ENCODE data around the gene LRRN2. TPM values are rescaled to one million over a fixed set of nuclear protein-coding genes. Genes with fewer than 3 reads are reported as not detected.

LRRN2 gene
- total RNA-seq, 4 donors from 2014 or later: 4.0 to 19.6 (median 7.0) TPM

GRCh38 chr1:204580862-204581261 is 104.7 kb downstream of the LRRN2 start:
- ATAC-seq: no peak
- no peaks in the 10 kb centered on the region for H3K9me3 ChIP-seq
- no peak overlapping the region for H3K27ac ChIP-seq
- H3K36me3 ChIP-seq: no peaks in the 10 kb centered on the region
- H3K27me3 ChIP-seq: no peaks in the 10 kb centered on the region
- H3K4me1 ChIP-seq: peaks cover 0 to 15% (median 0%) of the 10 kb centered on the region in 3 donors
- WGBS, 2 donors (ENCODE audit: low coverage in 1 of 2): 84 to 85% methylated on average over 2 of the region's 2 CpGs
- H3K4me3 ChIP-seq: no peak overlapping the region
- TF ChIP-seq POLR2AphosphoS5 (IDR thresholded peaks at IDR 0.05) (no peak), POLR2A (IDR thresholded peaks at IDR 0.05) (no peak), EP300 (IDR thresholded peaks at IDR 0.05) (no peak)
- TF ChIP-seq, protein P1, sequence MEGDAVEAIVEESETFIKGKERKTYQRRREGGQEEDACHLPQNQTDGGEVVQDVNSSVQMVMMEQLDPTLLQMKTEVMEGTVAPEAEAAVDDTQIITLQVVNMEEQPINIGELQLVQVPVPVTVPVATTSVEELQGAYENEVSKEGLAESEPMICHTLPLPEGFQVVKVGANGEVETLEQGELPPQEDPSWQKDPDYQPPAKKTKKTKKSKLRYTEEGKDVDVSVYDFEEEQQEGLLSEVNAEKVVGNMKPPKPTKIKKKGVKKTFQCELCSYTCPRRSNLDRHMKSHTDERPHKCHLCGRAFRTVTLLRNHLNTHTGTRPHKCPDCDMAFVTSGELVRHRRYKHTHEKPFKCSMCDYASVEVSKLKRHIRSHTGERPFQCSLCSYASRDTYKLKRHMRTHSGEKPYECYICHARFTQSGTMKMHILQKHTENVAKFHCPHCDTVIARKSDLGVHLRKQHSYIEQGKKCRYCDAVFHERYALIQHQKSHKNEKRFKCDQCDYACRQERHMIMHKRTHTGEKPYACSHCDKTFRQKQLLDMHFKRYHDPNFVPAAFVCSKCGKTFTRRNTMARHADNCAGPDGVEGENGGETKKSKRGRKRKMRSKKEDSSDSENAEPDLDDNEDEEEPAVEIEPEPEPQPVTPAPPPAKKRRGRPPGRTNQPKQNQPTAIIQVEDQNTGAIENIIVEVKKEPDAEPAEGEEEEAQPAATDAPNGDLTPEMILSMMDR (IDR thresholded peaks at IDR 0.05): no peak

GRCh38 chr1:204579681-204580080 is 105.9 kb downstream of the LRRN2 start:
- no peak for ATAC-seq
- 75% methylated on average over 6 of the region's 6 CpGs; no CpG with 5 or more reads in 1 of the 2 donors for WGBS, 2 donors (ENCODE audit: low coverage in 1 of 2)
- no peaks in the 10 kb centered on the region for H3K9me3 ChIP-seq
- TF ChIP-seq POLR2A (IDR thresholded peaks at IDR 0.05) (no peak), POLR2AphosphoS5 (IDR thresholded peaks at IDR 0.05) (no peak), EP300 (IDR thresholded peaks at IDR 0.05) (no peak)
- TF ChIP-seq, protein P1 (IDR thresholded peaks at IDR 0.05): no peak
- H3K27ac ChIP-seq: no peak overlapping the region
- no peaks in the 10 kb centered on the region for H3K36me3 ChIP-seq
- peak overlapping the region in 1 of 2 donors; percentile 40 for H3K4me3 ChIP-seq
- peaks cover 0 to 21% (median 2%) of the 10 kb centered on the region in 3 donors for H3K4me1 ChIP-seq
- no peaks in the 10 kb centered on the region for H3K27me3 ChIP-seq

DNA sequence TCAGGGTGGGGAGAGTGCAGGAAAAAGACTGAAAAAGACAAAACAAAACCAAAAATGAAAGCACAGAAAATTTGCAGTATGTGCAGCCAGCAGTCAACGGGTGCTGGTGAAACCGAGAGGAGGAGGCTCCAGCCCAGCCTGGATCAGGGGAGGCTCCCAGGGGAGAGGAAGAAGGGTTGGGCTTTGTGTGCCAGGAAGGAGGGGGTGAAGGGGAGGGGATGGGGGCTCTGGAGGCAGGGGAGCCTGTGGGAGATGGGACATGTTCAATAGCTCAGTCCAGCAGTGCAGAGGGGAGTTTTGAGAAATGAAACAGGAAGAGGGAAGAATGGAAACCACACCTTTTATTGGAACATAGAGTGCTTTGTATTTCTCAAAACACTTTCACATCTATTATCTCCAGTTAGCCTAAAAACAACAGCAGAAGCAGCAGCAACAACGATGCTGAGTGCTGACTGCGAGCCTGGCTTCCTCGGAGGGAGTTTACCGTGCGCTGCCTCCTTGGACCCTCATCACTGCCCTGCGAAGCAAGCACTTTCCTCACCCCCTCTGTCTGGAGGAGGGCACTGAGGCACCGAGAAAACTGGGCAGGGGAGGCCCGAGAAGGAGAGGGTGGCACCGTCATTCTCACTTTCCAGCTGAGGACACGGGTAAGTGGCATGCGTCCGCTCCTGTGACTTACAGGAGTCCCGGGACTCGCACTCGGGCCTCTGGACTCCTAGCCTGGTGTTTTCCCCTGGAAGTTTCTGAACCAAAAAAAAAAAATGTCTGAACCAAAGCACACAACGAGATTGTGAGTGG is 106.5 kb downstream of the LRRN2 start:
- Histone ChIP-seq H3K4me1 (peaks cover 0 to 22% (median 8%) of the 10 kb centered on the region in 3 donors), H3K9me3 (no peaks in the 10 kb centered on the region), H3K36me3 (no peaks in the 10 kb centered on the region), H3K27ac (peak overlapping the region in 3 of 4 donors; percentile 27 to 54 (median 45)), H3K4me3 (peak overlapping the region; percentile 2 to 40), H3K27me3 (no peaks in the 10 kb centered on the region)
- ATAC-seq: peak; percentile 48
- TF ChIP-seq POLR2A (IDR thresholded peaks at IDR 0.05): no peak
- TF ChIP-seq, protein P1 (IDR thresholded peaks at IDR 0.05): no peak
- no peak for TF ChIP-seq EP300 (IDR thresholded peaks at IDR 0.05)
- TF ChIP-seq POLR2AphosphoS5 (IDR thresholded peaks at IDR 0.05): no peak
- 26 to 46% methylated on average over 3 to 10 of the region's 18 CpGs for WGBS, 2 donors (ENCODE audit: low coverage in 1 of 2)

DNA sequence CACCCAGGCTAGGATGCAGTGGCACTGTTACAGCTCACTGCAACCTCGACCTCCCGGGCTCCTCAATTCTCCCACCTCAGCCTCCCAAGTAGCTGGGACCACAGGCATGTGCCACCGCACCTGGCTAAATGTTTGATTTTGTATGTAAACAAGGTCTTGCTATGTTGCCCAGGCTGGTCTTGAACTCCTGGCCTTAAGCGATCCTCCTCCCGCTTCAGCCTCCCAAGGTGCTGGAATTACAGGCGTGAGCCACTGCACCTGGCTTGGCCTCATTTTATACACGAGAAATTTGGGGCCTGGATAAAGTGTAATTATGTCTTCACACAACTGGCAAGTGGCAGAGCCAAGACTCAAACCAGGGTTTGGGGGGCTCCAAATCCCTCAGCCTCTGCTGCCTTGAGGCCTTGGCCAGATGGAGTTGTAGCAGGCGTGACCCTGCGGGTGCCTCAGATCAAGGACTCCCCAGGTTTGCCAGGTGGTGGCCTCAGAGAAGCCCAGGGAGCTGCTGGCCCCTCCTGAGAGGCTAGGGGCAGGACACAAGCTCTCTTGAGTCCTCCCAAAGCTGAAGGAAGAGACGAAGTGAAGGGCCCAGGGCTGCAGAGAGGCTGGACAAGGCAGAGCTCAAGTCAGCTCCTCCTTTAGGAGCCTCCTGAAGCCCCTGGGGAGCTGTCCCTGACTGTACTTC is 107.6 kb downstream of the LRRN2 start:
- Histone ChIP-seq H3K27me3 (no peaks in the 10 kb centered on the region), H3K27ac (no peak overlapping the region), H3K36me3 (peaks cover 0 to 9% of the 10 kb centered on the region in 2 donors), H3K4me1 (peaks cover 0 to 27% (median 8%) of the 10 kb centered on the region in 3 donors), H3K9me3 (no peaks in the 10 kb centered on the region), H3K4me3 (no peak overlapping the region)
- WGBS, 2 donors (ENCODE audit: low coverage in 1 of 2): 67 to 90% methylated on average over 1 to 5 of the region's 10 CpGs
- TF ChIP-seq, protein P1 (IDR thresholded peaks at IDR 0.05): no peak
- TF ChIP-seq POLR2A (IDR thresholded peaks at IDR 0.05): no peak
- TF ChIP-seq EP300 (IDR thresholded peaks at IDR 0.05): no peak
- no peak for TF ChIP-seq POLR2AphosphoS5 (IDR thresholded peaks at IDR 0.05)
- no peak for ATAC-seq

Measured in gastroesophageal sphincter (tissue), 4 donors.